A673 (cell line): ENCODE results near the gene DRAM1. TPM values are rescaled to one million over a fixed set of nuclear protein-coding genes. Genes with fewer than 3 reads are reported as not detected.

ENCODE experiments used
- BruUV-seq: library from RNA; stranded (reverse); fragments of 400-500 nt; replicated peaks from 2 replicates; lab custom pipeline; 2021; lab: Mats Ljungman, UMichigan
- CTCF ChIA-PET: fragments of 300-600 bp; sonication (Branson Sonifier 250); formaldehyde crosslinking; loops from one replicate; lab custom pipeline; 2022; ENCODE audit warnings: antibody characterized with exemption; lab: Charles Lee
- POLR2A ChIA-PET: fragments of 300-600 bp; sonication (Branson Sonifier 250); formaldehyde crosslinking; loops from one replicate; lab custom pipeline; 2022; ENCODE audit warnings: antibody characterized with exemption; ENCODE audit not compliant: low non-redundant PET; lab: Charles Lee
- DNase-seq: peaks from one replicate; pipeline ENCODE4 v3.0.0-alpha.2; 2015; ENCODE audit warnings: low spot score
- H3K27ac ChIP-seq: fragments of 200-600 bp; sonication (generic); 2 replicates; pipeline ENCODE4 v1.5.1; 2016; ENCODE audit warnings: mixed run types, low read depth, mild to moderate bottlenecking, mixed read lengths, antibody characterized with exemption, low read length; ENCODE audit not compliant: poor library complexity, severe bottlenecking
- H3K27me3 ChIP-seq: fragments of 200-600 bp; sonication (generic); replicated peaks from 2 replicates; pipeline ENCODE4 v1.6.1; 2017; ENCODE audit warnings: mixed run types, low read depth, mild to moderate bottlenecking, mixed read lengths, antibody characterized with exemption, low read length; ENCODE audit not compliant: insufficient read depth, poor library complexity
- H3K36me3 ChIP-seq: fragments of 200-600 bp; sonication (generic); 2 replicates; pipeline ENCODE4 v1.6.1; 2016; ENCODE audit warnings: mixed run types, mild to moderate bottlenecking, mixed read lengths, antibody characterized with exemption, low read length; ENCODE audit not compliant: insufficient read depth, poor library complexity, severe bottlenecking
- H3K4me1 ChIP-seq: fragments of 200-600 bp; sonication (generic); 2 replicates; pipeline ENCODE4 v1.6.1; 2017; ENCODE audit warnings: mixed run types, mild to moderate bottlenecking, mixed read lengths, antibody characterized with exemption, low read length; ENCODE audit not compliant: insufficient read depth, poor library complexity, severe bottlenecking
- H3K4me3 ChIP-seq: fragments of 200-600 bp; sonication (generic); 2 replicates; pipeline ENCODE4 v1.5.1; 2016; ENCODE audit warnings: low read depth, mixed run types, mild to moderate bottlenecking, mixed read lengths, low read length; ENCODE audit not compliant: poor library complexity, severe bottlenecking
- H3K9me3 ChIP-seq: fragments of 200-600 bp; sonication (generic); 2 replicates; pipeline ENCODE4 v1.6.1; 2016; ENCODE audit warnings: mixed run types, low read depth, mild to moderate bottlenecking, mixed read lengths, antibody characterized with exemption, low read length; ENCODE audit not compliant: poor library complexity, severe bottlenecking
- EZH2 ChIP-seq: fragments of 200-600 bp; sonication (generic); IDR thresholded peaks from 2 replicates; pipeline ENCODE4 v1.6.1; 2017; ENCODE audit warnings: borderline replicate concordance, low read depth, mild to moderate bottlenecking, mixed read lengths, antibody characterized with exemption, low read length; ENCODE audit not compliant: poor library complexity, severe bottlenecking
- intact Hi-C: fragments of 100-400 bp; cut with micrococcal nuclease; formaldehyde crosslinking; loops from one replicate; pipeline ENCODE4 v1.10.0; 2022; ENCODE audit not compliant: unreplicated experiment
- total RNA-seq: library from RNA; stranded (reverse); gene quantifications from 2 replicates; pipeline ENCODE4 v1.2.3, GENCODE V29; 2021
- TF ChIP-seq, protein P1 (sequence below): fragments of 300-800, 200-600 bp; sonication (generic); conservative IDR thresholded peaks from 2 replicates; pipeline ENCODE4 v1.5.1; 2017; ENCODE audit warnings: low read depth, mild to moderate bottlenecking, antibody characterized with exemption, low read length, moderate library complexity, mixed read lengths

Gene DRAM1
- total RNA-seq, 1 experiment from 2014 or later = 10.5 TPM

DNA sequence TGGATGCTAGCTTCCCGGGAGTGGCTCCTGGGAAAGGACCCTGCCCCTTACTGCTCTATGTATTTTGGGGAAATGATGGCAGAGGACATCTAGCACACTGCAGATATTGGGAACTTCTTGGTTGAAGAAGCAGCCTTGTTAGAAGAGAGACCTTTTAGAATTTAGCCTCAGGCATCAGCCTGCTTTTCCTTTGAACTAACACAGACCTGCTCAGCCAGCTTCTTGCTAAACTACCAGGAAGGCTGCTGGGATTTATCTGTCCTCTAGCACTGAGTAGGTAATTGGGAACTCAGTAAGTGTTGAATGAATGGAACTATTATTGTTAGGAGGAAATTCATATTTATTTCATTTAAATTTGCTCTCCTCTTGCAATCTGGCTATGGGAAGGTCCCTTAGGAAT is 77.3 kb downstream of the DRAM1 start:
- CTCF ChIA-PET = no interaction called here
- Histone ChIP-seq H3K27me3 (no peaks in the 10 kb centered on the region), H3K36me3 (no peaks in the 10 kb centered on the region), H3K4me3 (no peak overlapping the region), H3K9me3 (no peaks in the 10 kb centered on the region), H3K27ac (no peak overlapping the region), H3K4me1 (no peaks in the 10 kb centered on the region)
- POLR2A ChIA-PET = no interaction called here
- intact Hi-C loops = no loop called here
- TF ChIP-seq EZH2 = no peak
- TF ChIP-seq, protein P1, sequence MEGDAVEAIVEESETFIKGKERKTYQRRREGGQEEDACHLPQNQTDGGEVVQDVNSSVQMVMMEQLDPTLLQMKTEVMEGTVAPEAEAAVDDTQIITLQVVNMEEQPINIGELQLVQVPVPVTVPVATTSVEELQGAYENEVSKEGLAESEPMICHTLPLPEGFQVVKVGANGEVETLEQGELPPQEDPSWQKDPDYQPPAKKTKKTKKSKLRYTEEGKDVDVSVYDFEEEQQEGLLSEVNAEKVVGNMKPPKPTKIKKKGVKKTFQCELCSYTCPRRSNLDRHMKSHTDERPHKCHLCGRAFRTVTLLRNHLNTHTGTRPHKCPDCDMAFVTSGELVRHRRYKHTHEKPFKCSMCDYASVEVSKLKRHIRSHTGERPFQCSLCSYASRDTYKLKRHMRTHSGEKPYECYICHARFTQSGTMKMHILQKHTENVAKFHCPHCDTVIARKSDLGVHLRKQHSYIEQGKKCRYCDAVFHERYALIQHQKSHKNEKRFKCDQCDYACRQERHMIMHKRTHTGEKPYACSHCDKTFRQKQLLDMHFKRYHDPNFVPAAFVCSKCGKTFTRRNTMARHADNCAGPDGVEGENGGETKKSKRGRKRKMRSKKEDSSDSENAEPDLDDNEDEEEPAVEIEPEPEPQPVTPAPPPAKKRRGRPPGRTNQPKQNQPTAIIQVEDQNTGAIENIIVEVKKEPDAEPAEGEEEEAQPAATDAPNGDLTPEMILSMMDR = no peak
- no TSS peak for BruUV-seq
- no peak for DNase-seq

DNA sequence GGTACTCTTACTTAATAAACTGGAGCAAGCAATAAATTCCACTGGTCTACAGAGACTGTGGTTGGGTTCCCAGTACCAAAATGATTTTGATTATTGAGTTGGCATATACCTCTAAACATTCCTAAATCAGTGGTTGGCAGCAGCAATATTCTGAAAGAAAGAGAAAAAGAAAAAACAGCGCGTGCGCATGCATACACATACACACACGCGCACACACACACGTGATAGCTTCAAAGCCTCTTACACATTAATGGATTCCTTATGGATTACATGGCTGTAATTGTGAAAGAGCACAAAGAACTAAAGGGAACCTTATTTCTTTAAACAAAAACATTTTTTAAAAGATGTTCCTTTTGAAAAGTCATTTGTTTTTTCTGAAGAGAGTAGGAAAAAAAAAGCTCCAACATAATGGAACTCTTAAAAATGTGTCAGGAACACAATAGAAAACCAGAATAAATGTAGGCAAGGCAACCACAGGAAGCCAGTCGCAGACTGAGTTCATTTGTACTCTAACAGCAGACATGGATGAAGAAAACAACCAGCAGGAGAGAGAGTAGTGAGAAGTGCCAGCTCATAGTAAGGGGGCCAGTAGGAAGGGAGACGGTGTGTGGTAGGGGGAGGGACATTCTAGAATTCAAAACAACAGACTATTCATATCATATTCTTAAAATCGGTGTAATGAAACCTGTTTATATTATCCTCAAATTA is 80.0 kb downstream of the DRAM1 start:
- intact Hi-C loops = no loop called here
- DNase-seq = no peak
- ChIA-PET CTCF (no interaction called here), POLR2A (no interaction called here)
- BruUV-seq = no TSS peak
- H3K36me3 ChIP-seq = no peaks in the 10 kb centered on the region
- no peaks in the 10 kb centered on the region for H3K27me3 ChIP-seq
- TF ChIP-seq EZH2 = no peak
- TF ChIP-seq, protein P1 = no peak
- no peak overlapping the region for H3K27ac ChIP-seq
- H3K4me3 ChIP-seq = no peak overlapping the region
- H3K9me3 ChIP-seq = no peaks in the 10 kb centered on the region
- H3K4me1 ChIP-seq = no peaks in the 10 kb centered on the region

DNA sequence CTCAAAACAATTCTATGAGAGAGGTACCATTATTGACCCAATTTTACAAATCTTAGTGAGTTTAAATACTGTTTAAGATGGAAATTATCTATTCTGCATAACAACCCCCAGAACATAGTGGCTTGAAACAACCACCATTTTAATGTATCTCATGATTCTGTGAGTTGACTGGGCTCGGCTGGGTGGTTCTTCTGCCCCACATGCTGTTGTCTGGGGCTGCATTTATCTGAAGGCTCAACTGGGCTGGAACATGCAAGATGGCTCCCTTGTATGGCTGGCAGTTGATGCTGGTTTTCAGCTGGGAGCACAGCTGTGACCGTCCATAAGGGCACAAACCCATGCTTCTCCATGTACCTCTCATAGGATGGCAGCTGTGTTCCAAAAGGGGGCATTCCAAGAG is 82.2 kb downstream of the DRAM1 start:
- no peak for TF ChIP-seq EZH2
- TF ChIP-seq, protein P1 = no peak
- no peak for DNase-seq
- no peaks in the 10 kb centered on the region for H3K9me3 ChIP-seq
- CTCF ChIA-PET = no interaction called here
- no peak overlapping the region for H3K4me3 ChIP-seq
- BruUV-seq = no TSS peak
- H3K27ac ChIP-seq = no peak overlapping the region
- POLR2A ChIA-PET = no interaction called here
- intact Hi-C loops = no loop called here
- H3K27me3 ChIP-seq = no peaks in the 10 kb centered on the region
- no peaks in the 10 kb centered on the region for H3K4me1 ChIP-seq
- H3K36me3 ChIP-seq = no peaks in the 10 kb centered on the region
